WTC11 (cell line): ENCODE results near the gene CLCNKB. TPM values are rescaled to one million over a fixed set of nuclear protein-coding genes. Genes with fewer than 3 reads are reported as not detected.

ENCODE experiments used
- ATAC-seq: fragments of 200-7000 bp; cut with Tn5 transposase; 2 replicates; pipeline ENCODE4 v1.10.0; 2021; ENCODE audit warnings: mild to moderate bottlenecking, moderate library complexity
- CTCF ChIA-PET: fragments of 300-600 bp; sonication (Branson Sonifier 250); formaldehyde crosslinking; loops from one replicate; lab custom pipeline; 2021; ENCODE audit warnings: antibody characterized with exemption; lab: Charles Lee
- POLR2A ChIA-PET: fragments of 350-600 bp; sonication (Branson Sonifier 250); formaldehyde crosslinking; loops from one replicate; lab custom pipeline; 2021; ENCODE audit warnings: antibody characterized with exemption; lab: Charles Lee
- DNase-seq: peaks from one replicate; pipeline ENCODE4 v3.0.0; 2021; ENCODE audit warnings: low spot score
- H3K27ac Mint-ChIP-seq: 2 replicates; pipeline ENCODE4 v1.8.0; 2021; ENCODE audit warnings: mixed read lengths
- H3K27me3 Mint-ChIP-seq: 2 replicates; pipeline ENCODE4 v1.8.0; 2021; ENCODE audit warnings: low read depth, mild to moderate bottlenecking, moderate library complexity, mixed read lengths
- H3K36me3 Mint-ChIP-seq: 2 replicates; pipeline ENCODE4 v1.8.0; 2021; ENCODE audit warnings: mixed read lengths
- H3K4me1 Mint-ChIP-seq: 2 replicates; pipeline ENCODE4 v1.8.0; 2022; ENCODE audit warnings: mixed read lengths
- H3K4me3 Mint-ChIP-seq: 2 replicates; pipeline ENCODE4 v1.8.0; 2021; ENCODE audit warnings: mild to moderate bottlenecking, moderate library complexity, mixed read lengths
- H3K9me3 Mint-ChIP-seq: 2 replicates; pipeline ENCODE4 v1.8.0; 2021; ENCODE audit warnings: mixed read lengths
- ATF2 ChIP-seq: sonication (generic); formaldehyde crosslinking; IDR thresholded peaks from 2 replicates; pipeline ENCODE4 v1.8.1; 2022; ENCODE audit warnings: low read depth, missing genetic modification reagents, borderline replicate concordance
- CTCF ChIP-seq: fragments of 200-600 bp; IDR thresholded peaks from 2 replicates; pipeline ENCODE4 v1.8.0; 2022; ENCODE audit warnings: antibody characterized with exemption
- GABPB1 ChIP-seq: sonication (generic); formaldehyde crosslinking; IDR thresholded peaks from 2 replicates; pipeline ENCODE4 v1.8.1; 2023; ENCODE audit warnings: mild to moderate bottlenecking, missing genetic modification reagents
- MYBL2 ChIP-seq: sonication (generic); formaldehyde crosslinking; IDR thresholded peaks from 2 replicates; pipeline ENCODE4 v1.8.1; 2023; ENCODE audit warnings: mild to moderate bottlenecking, moderate library complexity, missing genetic modification reagents
- SOX15 ChIP-seq: fragments of 250-450 bp; sonication (Bioruptor Pico); IDR thresholded peaks from 2 replicates; pipeline ENCODE4 v1.9.0; 2021; ENCODE audit warnings: mild to moderate bottlenecking
- ZNF121 ChIP-seq: sonication (generic); formaldehyde crosslinking; IDR thresholded peaks from 2 replicates; pipeline ENCODE4 v1.8.0; 2023; ENCODE audit warnings: missing genetic modification reagents
- ZNF532 ChIP-seq: fragments of 250-450 bp; sonication (Bioruptor Pico); IDR thresholded peaks from 2 replicates; pipeline ENCODE4 v1.9.0; 2021; ENCODE audit warnings: mild to moderate bottlenecking, borderline replicate concordance
- ZNF671 ChIP-seq: fragments of 250-450 bp; sonication (Bioruptor Pico); IDR thresholded peaks from 2 replicates; pipeline ENCODE4 v1.8.0; 2021; ENCODE audit warnings: mild to moderate bottlenecking
- total RNA-seq: library from RNA; stranded (reverse); gene quantifications from 3 replicates; pipeline ENCODE4 v1.2.3, GENCODE V29; 2021
- TF ChIP-seq, protein P1 (sequence below): sonication (generic); formaldehyde crosslinking; IDR thresholded peaks from 2 replicates; pipeline ENCODE4 v1.8.0; 2022; ENCODE audit warnings: mild to moderate bottlenecking, missing genetic modification reagents
- TF ChIP-seq, protein P2 (sequence below): sonication (generic); formaldehyde crosslinking; IDR thresholded peaks from 2 replicates; pipeline ENCODE4 v1.8.0; 2022; ENCODE audit warnings: mild to moderate bottlenecking, missing genetic modification reagents
- TF ChIP-seq, protein P3 (sequence below): sonication (generic); formaldehyde crosslinking; IDR thresholded peaks from 2 replicates; pipeline ENCODE4 v1.8.1; 2023; ENCODE audit warnings: mild to moderate bottlenecking, moderate library complexity, missing genetic modification reagents
- TF ChIP-seq, protein P4 (sequence below): sonication (generic); formaldehyde crosslinking; IDR thresholded peaks from 2 replicates; pipeline ENCODE4 v1.8.0; 2022; ENCODE audit warnings: mild to moderate bottlenecking, missing genetic modification reagents

CLCNKB gene
- total RNA-seq, 1 experiment from 2014 or later, result 1.8 TPM

DNA sequence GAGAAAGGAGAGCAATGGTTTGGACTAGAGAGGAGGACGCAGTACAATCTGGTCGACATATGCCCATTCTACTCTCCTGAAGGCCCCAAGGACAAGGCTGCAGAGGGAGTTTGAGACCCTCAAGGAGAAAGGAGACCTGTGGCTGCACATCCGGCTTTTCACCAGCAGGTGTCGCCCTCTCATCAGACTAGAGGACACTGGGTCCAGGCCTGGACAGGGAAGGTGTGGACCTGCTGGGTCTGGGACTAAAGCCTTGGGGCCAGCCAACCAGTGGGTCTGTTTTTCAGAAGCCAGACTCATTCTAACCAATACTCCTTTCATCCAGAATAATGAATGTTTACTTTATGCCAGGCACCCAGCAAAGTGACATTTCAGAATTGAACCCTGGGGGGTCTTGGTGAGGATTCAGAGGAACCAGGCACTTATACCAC is 34.5 kb upstream of the CLCNKB start:
- DNase-seq (peak; percentile 97), ATAC-seq (peak; percentile 53)
- TF ChIP-seq, protein P1, sequence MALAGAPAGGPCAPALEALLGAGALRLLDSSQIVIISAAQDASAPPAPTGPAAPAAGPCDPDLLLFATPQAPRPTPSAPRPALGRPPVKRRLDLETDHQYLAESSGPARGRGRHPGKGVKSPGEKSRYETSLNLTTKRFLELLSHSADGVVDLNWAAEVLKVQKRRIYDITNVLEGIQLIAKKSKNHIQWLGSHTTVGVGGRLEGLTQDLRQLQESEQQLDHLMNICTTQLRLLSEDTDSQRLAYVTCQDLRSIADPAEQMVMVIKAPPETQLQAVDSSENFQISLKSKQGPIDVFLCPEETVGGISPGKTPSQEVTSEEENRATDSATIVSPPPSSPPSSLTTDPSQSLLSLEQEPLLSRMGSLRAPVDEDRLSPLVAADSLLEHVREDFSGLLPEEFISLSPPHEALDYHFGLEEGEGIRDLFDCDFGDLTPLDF (CRISPR knock-in tag), result no peak
- TF ChIP-seq ZNF121 (CRISPR knock-in tag), result 0 out of 2 replicates have a peak, but pooled peaks have one; percentile 13
- TF ChIP-seq CTCF, result peak; percentile 98
- TF ChIP-seq, protein P2, sequence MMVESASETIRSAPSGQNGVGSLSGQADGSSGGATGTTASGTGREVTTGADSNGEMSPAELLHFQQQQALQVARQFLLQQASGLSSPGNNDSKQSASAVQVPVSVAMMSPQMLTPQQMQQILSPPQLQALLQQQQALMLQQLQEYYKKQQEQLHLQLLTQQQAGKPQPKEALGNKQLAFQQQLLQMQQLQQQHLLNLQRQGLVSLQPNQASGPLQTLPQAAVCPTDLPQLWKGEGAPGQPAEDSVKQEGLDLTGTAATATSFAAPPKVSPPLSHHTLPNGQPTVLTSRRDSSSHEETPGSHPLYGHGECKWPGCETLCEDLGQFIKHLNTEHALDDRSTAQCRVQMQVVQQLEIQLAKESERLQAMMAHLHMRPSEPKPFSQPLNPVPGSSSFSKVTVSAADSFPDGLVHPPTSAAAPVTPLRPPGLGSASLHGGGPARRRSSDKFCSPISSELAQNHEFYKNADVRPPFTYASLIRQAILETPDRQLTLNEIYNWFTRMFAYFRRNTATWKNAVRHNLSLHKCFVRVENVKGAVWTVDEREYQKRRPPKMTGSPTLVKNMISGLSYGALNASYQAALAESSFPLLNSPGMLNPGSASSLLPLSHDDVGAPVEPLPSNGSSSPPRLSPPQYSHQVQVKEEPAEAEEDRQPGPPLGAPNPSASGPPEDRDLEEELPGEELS (CRISPR knock-in tag), result no peak
- TF ChIP-seq MYBL2 (CRISPR knock-in tag), result 0 out of 2 replicates have a peak, but pooled peaks have one; percentile 27
- ChIA-PET CTCF (interaction anchor here (0.5 to 3.2 kb wide), 10 partner anchors 10 to 193 kb away, joined by 3 to 24 read pairs (median 6); no protein-coding TSS in a partner anchor), POLR2A (no interaction called here)
- Mint-ChIP-seq H3K27ac (no peak overlapping the region), H3K4me1 (peaks cover 24% of the 10 kb centered on the region), H3K36me3 (no peaks in the 10 kb centered on the region), H3K9me3 (no peaks in the 10 kb centered on the region), H3K27me3 (no peaks in the 10 kb centered on the region), H3K4me3 (no peak overlapping the region)

DNA sequence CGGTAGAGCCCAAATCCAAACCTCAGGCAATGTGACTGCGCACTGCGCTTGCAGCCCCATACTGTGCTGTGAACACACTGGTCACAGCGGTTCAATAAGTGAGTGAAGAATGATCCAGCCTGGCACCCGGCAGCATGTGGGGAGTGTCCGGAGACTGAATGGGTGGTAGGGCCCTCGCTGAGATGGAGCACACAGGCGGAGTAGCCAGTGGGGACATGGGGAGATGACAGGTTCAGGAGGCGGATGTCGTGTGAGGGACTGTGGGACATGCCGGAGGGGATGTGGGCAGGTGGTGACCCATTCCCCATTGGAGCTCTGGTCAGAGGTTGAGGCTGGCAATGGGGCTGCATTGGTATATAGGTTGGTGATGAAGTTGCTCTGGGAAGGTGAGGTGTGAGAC is 33.9 kb upstream of the CLCNKB start:
- ATAC-seq, result no peak
- Mint-ChIP-seq H3K27me3 (no peaks in the 10 kb centered on the region), H3K27ac (no peak overlapping the region), H3K9me3 (no peaks in the 10 kb centered on the region), H3K4me3 (no peak overlapping the region), H3K36me3 (no peaks in the 10 kb centered on the region), H3K4me1 (peaks cover 29% of the 10 kb centered on the region)
- ChIA-PET CTCF (interaction anchor here (0.5 to 3.2 kb wide), 11 partner anchors 10 to 218 kb away, joined by 3 to 24 read pairs (median 5); no protein-coding TSS in a partner anchor), POLR2A (no interaction called here)
- no peak for DNase-seq
- TF ChIP-seq GABPB1 (CRISPR knock-in tag) (no peak), ZNF671 (CRISPR knock-in tag) (no peak), ATF2 (no peak), ZNF532 (CRISPR knock-in tag) (no peak), CTCF (no peak), SOX15 (CRISPR knock-in tag) (no peak)
- TF ChIP-seq, protein P3, sequence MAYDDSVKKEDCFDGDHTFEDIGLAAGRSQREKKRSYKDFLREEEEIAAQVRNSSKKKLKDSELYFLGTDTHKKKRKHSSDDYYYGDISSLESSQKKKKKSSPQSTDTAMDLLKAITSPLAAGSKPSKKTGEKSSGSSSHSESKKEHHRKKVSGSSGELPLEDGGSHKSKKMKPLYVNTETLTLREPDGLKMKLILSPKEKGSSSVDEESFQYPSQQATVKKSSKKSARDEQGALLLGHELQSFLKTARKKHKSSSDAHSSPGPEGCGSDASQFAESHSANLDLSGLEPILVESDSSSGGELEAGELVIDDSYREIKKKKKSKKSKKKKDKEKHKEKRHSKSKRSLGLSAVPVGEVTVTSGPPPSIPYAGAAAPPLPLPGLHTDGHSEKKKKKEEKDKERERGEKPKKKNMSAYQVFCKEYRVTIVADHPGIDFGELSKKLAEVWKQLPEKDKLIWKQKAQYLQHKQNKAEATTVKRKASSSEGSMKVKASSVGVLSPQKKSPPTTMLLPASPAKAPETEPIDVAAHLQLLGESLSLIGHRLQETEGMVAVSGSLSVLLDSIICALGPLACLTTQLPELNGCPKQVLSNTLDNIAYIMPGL (CRISPR knock-in tag), result no peak
- TF ChIP-seq, protein P4, sequence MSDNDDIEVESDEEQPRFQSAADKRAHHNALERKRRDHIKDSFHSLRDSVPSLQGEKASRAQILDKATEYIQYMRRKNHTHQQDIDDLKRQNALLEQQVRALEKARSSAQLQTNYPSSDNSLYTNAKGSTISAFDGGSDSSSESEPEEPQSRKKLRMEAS (CRISPR knock-in tag), result no peak
